LNCaP clone FGC (cell line): ENCODE measurements around the gene PRR15.

ENCODE experiments used
- DNase-seq: peaks from one replicate; pipeline ENCODE4 v3.0.0-alpha.2; 2011; ENCODE audit warnings: low read depth
- H3K4me3 ChIP-seq: 2 replicates; pipeline ENCODE4 v1.5.1; 2011; ENCODE audit warnings: mild to moderate bottlenecking, low read depth, low read length, control low read depth
- TF ChIP-seq, protein P1 (sequence below): IDR thresholded peaks from 2 replicates; pipeline ENCODE4 v1.5.1; 2012; ENCODE audit warnings: mild to moderate bottlenecking; ENCODE audit not compliant: control insufficient read depth, insufficient read depth; ENCODE audit errors: extremely low read depth

Gene PRR15

DNA sequence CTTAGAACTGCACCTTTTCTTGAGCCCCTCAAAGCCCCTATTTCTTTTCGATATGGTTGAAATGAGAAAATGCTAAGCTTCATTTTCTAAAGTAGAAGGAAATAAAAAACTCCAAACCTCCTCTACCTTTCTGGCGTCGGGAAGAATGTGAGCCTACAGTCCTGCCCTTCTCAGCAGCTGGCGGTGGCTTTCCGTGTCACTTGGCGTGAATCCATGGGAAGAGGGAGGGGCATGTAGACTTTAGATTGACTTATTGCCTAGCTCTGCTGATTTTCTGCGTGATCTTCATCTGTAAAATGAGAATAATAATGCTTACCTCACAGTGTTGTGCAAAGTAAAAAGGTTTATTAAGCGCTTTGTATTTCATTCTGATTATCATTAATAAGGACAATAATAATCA, 35.0 kb downstream of the PRR15 start:
- H3K4me3 ChIP-seq = no peak overlapping the region
- TF ChIP-seq, protein P1, sequence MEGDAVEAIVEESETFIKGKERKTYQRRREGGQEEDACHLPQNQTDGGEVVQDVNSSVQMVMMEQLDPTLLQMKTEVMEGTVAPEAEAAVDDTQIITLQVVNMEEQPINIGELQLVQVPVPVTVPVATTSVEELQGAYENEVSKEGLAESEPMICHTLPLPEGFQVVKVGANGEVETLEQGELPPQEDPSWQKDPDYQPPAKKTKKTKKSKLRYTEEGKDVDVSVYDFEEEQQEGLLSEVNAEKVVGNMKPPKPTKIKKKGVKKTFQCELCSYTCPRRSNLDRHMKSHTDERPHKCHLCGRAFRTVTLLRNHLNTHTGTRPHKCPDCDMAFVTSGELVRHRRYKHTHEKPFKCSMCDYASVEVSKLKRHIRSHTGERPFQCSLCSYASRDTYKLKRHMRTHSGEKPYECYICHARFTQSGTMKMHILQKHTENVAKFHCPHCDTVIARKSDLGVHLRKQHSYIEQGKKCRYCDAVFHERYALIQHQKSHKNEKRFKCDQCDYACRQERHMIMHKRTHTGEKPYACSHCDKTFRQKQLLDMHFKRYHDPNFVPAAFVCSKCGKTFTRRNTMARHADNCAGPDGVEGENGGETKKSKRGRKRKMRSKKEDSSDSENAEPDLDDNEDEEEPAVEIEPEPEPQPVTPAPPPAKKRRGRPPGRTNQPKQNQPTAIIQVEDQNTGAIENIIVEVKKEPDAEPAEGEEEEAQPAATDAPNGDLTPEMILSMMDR = no peak
- no peak for DNase-seq

DNA sequence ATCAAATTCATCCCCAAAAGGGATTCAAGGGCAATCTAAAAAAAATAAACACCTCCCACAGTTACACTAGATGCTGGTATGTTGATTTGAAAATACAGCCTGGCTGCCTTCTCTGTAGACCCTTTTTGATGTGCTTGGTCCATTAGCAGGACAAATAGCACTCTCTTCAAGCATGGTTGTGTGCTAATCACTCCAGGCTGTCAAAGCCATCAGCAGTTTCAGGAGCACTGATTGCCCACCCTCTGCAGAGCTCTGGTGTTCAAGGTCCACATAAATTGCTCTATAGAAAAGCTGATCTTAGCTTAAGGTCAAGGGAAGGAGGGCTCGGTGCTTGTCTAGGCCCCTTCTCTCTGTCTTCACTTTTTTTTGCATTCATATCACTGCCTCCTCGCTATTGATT, 35.4 kb downstream of the PRR15 start:
- no peak overlapping the region for H3K4me3 ChIP-seq
- TF ChIP-seq, protein P1 = no peak
- no peak for DNase-seq

DNA sequence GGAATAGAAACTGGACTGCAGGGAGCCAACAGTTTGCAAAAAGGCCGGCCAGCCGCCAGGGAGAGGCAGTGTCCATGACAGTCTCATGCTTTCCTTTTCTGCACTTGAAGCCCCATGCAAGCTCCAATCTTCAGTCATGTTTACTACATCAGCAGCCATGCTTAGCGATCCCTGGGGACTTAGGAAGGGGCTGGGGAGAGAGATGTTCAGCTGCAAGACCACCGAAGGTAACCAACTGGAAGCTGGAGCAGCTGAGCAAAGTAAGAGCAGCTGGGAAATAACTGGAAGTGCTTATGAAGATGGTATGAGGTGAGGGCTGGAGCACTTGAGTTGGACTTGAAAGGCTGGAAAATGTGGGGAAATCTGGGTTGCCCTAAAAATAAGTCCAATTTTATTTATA, 37.0 kb downstream of the PRR15 start:
- TF ChIP-seq, protein P1 = no peak
- H3K4me3 ChIP-seq = no peak overlapping the region
- no peak for DNase-seq

DNA sequence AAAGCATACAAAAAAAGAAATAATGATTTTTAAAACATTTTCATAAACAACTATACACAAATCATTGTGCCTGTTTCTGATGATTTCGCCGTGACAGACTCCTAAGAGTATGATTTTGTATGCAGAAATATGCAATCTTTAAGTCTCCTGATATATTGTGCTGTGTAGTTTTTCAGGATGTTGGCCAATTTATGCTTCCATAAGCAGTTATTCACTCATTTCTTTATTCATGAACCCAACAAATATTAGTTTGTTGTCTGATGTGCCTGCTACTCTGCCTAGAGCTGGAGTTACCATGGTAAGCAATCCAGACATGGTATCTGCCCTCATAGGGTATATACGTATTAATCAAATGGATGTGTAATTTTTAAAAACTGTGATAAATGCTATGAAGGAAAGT, 40.4 kb downstream of the PRR15 start:
- H3K4me3 ChIP-seq = no peak overlapping the region
- DNase-seq = no peak
- TF ChIP-seq, protein P1 = no peak

DNA sequence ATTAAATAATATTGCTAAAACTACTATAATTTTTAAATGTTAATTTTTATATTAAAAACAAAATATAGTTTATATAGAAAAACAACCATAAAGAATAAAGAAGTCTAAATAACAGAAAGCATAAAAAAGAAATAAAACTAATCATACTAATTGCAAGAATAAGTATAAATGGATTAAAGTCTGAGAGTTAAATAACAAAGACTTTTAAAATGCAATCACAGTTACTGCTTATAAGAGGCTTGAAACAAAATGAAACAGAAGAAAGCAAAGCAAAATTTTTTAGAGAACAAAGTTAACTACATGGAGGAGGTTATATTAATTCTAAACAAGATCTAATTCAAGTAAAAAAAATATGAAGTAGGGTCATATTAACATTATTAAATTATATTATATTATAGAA, 41.1 kb downstream of the PRR15 start:
- no peak for DNase-seq
- H3K4me3 ChIP-seq = no peak overlapping the region
- TF ChIP-seq, protein P1 = no peak

DNA sequence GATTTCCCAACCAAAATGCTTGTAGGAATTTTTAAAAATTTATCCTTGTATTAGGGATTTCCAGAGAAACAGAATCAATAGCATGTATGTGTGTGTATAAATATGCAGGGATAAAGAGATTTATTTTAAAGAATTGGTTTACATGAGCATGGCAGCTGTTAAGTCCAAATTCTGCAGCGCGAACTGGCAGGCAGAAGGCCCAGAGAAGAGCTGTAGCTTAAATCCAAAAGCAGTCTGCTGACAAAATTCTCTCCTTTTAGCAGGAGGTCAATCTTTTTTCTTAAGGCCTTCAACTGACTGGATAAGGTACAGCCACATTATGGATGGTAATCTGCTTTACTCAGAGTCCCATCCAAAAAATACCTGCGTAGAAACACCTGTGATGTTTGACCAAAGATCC, 42.0 kb downstream of the PRR15 start:
- TF ChIP-seq, protein P1 = no peak
- no peak overlapping the region for H3K4me3 ChIP-seq

DNA sequence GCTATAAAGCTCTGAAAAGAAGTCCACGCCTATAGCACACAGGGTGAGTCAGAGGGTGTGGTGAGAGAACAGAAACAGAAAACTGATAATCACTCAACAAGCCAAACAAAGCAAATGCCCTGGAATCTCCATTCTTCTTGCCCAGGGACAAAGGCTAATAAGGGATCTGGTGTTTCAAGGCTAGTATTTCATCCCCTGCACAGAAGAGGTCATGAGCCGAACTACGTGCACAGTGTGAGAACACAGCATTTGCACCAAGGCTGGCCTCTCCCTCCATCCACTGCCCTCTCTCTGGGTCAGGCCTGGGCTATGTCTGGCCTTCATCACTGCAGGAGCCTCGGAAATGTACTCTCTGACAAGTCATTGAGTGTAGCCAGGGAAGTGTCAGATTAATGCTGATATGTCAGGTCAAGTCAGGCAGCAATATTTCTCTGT, 42.7 kb downstream of the PRR15 start:
- no peak for DNase-seq
- H3K4me3 ChIP-seq = no peak overlapping the region
- TF ChIP-seq, protein P1 = no peak

More for the DNA sequence above, 42.0 kb downstream of the PRR15 start:
- no peak for DNase-seq
